NCI-H82 treated with DMSO at 0.1 percent for 48 hours (cell line): ENCODE results near the gene BAD.
"Not testable (repeated sequence)": the region's sequence is repeated elsewhere in the genome, so short reads cannot be mapped to it uniquely, and the experiment has no call there.

Experiments
- DNase-seq: peaks from one replicate; lab custom pipeline; 2025; ENCODE audit not compliant: unreplicated experiment; lab: John Stamatoyannopoulos, UW

BAD gene

DNA sequence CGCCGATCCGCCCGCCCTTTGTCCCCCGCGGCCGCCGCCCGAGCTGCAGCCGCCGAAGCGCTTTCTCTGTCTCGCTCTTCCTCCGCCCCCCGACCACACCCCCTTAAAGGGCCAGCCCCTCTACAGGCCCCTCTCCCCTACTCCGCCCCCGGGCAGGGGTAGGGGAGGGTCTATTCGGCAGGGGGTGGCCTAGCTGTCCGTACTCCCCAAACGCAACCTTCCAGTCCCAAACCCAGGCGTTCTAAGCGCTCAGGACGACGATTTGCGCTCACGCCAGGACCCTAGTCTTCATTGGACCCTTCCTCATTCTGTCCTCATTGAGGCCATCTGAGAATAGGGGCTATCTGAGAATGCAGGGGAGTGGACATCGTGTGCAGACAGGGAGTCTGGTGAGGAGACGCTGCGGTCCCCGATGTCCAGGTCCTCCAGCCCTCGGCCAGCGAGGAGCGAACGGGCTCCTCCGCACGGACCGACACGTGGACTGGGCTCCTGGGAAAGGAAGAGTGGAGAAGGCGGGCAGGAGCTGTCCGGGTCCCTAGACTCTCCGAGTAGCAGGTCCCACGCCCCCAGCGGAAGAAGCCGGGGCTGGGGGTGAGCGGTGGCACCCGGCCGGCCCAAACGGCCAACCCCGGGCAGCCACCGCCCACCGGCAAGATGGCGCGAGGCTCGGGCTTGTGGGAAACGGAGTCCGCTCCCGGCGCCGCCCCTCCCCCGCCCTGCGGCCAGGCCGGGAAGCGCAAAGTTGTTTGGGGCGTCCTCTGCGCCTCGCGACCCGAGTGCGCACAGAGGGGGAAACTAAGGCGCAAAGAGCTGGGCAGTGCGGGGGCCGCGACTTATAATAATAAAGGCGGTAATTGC lies 37.4 kb downstream of the BAD start, which contains the start of gene PPP1R14B:
Gene PPP1R14B (minus strand): TSS at position 73 of the 858 bp plus-strand sequence. CDS start 270 bp downstream, outside the sequence.
- DNase-seq, result peak; percentile 54

DNA sequence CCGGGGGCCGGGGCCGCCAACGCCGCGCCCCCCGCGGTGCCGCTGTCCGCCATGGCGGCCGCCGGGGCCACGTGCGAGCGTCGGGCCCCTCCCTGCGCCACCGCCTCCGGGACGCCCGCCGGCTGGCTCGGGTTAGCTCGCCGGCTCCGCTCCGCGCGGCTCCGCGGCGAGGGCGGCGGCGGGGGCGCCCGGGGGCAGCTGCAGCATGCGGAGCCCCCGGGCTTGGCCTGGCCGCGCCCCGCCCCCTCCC lies 37.9 kb downstream of the BAD start:
- not testable (repeated sequence) for DNase-seq

DNA sequence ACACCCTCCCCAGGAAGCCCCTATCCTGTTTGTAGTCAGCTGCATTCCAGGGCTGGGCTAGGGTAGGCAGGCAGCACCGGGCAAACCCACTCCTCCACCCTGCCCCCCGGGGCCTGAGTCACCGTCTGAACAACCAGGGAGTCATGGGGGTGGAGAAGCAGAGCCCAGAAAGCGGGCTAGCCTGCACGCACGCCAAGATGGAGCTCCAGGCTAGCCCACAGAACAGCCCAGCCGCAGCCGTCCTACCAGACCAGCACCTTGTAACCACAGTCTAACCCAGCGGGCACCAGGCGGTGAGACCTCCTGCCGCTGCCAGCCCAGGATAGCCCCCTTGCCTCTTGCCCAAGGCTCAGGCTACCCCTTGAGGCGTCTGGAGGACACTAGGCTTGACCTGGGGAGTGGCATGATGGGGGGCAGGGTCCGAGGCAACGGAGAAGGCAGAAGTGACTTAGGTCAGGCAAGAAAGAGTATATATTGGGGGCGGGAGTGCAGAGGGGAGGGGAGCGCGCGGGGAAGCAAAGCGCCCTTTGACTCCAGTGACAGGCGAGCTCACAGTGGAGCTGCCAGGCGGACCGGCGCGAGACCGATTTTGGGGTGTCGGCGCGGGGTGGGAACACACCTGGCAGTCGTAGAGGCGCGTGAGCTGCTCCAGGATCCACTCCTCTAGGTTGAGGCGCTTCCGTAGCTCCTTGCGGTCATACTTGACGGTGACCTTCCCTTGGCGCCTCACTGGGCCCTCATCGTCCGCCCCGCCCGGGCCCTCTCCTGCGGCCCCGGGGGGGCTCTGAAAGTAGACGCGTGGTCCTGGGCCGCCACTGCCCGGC lies 38.5 kb downstream of the BAD start:
- DNase-seq, result no peak

DNA sequence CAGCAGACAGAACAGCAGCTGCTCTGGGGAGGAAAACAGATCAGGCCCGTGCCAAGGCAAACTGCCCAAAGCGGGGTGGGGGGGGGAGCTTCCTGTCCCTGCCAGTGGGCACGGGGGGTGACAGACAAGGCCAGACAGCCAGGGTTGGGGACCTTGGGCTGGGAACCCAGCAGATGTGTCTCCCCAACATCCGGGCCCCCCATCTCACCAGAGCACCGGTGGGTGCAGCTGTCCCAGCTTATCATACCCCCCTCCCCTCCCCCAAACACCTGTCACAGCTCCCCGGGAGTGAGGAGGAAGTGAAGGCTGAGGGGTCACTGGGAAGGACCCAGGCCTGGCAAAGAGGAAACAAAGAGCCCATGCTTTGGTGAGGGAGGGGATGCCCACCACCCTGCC lies 39.1 kb downstream of the BAD start:
- no peak for DNase-seq

DNA sequence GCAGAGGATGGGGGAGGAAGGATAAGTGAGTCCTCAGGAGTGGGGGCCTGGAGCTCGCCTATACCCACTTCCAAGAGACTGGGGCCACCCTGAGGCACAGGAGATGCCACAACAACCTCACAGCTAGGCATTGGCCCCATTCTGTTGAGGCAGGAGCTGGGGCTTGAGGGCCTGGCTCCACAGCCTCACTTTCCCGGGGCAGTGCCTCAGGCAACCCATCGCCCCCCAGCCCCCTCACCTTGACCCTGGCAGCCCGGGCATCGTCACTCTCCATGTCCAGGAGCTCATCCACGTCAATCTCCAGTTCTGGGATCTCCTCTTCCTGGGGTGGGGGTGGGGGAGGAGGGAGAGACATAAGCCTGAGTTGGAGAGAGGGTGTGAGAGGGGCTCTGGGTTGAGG lies 39.5 kb downstream of the BAD start:
- DNase-seq, result no peak

DNA sequence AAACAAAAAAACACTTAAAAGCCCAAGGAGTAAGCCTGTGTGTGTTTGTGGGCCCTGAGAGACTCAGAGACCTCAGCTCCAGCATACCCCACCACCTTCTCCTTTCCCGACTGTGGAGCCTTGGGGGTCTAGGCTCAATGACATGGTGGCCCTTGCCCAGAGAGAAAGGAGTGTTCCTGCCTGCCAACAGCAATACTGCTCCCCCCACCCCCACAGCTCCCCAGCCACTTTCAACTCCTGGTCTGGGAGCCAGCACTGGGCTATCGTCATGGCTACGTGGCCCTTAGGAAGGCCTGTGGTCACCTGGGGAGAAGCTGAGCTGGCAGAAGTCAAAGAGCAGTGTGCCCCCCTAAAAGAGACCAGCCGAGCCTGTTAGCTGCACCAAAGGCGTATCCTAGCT lies 40.4 kb downstream of the BAD start:
- no peak for DNase-seq

DNA sequence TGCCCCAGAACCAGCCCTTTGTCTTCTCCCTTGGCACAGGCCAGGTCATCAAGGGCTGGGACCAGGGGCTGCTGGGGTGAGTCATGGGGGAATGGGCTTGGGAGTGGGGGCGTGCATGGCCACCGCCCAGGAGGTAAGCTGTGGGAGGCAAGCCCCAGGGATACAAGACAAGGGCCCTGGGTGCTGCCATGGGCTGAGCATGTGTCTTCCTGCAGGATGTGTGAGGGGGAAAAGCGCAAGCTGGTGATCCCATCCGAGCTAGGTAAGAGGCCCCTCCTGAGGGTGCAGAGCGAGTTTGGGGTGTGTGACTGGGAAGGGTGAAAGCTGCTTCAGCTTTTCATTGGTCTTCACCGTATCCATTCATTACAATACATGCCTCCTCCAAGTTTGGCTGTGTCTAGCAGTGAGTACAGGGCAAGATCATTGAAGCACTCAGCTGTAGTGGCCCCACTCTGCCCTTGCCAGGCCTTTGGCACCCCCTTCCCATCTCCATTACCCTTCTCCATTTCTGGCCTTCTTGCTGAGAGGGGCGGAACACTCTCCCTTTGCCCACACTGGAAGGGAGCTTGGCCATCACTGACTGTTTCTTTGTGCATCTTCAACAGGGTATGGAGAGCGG lies 41.1 kb downstream of the BAD start:
- DNase-seq, result no peak

DNA sequence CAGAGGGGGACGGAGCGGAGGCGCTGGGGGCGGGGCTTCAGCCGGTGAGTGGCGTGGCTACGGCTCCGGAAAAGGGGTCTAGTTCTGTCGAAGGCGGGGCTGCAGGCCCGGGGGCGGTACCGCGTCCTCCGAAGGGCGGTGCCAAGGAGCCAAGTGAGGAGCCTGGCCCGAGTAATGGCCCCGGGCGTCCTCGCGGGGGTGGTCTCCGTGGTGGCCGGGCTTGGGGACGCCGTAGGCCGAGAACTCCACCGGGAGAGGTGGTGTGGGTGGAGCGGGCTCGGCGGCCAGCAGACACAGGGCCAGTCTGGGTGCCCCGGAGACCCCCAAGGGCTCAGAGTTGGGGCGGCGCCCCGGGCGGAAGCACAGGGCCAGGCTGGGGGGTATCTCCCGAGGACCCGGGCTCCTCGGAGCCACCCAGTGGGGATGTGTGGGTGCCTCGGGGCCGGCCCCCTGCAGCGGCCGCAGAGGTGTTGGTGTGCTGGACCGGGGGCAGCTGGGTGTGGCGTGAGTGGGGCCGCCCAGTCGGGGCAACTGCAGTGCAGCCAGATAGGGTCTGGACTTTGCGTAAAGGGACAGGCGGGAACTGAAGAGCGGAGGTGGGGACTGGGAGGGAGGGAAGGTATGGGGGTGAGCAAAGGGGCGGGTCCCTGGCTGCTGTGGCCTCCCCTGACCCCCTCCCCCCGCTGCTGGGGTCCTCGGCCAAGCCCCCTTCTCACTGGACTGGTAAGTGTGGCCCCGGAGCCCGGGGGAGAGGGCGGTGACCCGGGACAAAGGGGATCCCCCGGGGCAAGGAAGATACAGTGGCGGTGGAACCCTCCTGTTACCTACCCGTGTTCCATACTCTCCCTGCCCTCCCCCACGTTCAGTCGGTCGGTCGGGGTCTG lies 42.7 kb downstream of the BAD start:
- DNase-seq, result no peak

DNA sequence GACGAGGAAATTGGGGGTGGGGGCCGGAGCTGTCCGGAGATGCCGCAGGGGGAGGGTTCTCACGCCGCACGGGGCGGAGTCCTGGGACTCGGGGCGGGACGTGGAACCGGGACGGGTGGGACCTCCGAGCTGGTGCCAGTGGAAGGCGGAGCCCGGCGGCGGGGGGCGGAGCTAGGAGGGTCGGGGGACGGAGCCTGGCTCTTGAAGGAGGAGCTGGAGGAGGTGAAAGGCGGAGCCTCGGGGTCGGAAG lies 43.3 kb downstream of the BAD start:
- peak; percentile 93 for DNase-seq

DNA sequence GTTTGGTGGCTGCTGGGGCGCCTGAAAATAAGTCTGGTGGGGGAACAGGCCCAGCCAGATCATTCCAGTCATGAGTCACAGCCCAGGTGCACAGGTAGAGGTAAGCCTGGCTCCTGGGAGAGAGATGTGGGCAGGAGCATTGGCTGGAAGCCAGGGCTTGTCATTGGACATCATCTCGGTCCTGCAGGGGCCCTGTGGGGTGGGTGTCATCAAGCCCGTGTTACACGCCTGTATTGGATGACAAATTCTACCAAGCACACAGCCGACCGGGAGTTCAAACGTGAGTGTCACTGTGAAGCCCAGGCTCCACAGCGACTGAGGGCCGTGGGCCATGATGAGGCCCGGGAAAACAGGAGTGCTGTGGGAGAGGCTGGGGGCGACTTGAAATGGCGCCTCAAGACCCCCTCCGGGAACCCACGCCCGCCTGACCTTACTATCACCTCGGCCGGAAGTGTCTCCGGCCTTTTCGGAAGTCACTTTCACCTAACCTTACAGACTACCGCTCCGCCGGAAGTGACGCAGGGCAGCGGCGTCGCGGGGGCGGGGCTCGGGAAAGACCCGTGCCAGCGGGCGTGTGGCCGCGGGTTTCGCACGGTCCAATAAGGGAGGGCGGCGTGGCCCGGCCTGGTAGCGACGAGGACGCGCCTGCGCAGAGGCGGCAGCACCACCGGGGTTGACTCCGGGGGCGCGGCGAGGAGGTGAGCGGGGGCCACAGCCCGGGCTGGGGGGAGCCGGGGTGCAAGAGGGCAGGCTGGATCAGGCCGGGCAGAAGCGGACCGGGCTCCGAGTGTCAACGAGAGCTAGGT lies 43.8 kb downstream of the BAD start, which contains the start of gene FKBP2:
Gene FKBP2 (plus strand): TSS at position 661 of the 806 bp plus-strand sequence. CDS start 1,293 bp downstream, outside the sequence.
- DNase-seq, result peak; percentile 71

DNA sequence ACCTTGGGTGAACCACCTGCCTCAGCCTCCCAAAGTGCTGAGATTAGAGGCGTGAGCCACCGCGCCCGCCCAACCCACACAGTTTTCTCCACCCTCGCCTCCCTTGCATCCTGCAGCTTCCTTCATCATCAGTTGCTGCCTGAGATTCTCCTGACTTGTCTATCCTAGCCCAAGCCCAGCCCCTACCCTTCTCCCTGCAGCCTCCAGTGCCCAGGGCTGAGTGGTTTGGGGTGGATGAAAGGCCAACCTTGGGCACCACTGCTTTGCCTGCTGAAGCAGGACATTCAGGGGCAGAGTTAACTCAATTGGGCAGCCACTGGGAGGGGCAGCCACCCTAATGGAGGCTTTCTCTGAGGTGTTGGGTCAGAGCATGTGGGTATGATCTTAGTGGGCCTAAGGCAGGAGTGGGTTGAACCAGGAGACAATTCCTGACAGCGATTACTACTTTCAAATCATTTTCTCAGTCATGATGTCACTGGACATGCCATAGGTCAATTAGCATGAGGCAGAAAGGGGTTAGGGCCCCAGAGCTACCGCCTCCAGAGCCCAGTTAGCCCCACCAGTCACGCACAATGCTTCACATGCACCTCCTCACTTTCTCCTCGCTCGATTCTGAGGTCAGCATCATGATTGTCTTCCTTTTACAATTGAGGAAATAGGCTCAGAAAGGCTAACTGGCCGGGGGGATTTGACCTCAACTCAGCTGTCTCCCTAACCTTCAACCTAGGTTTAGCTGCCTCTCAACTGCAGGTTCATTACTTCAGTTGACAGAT lies 44.6 kb downstream of the BAD start:
- no peak for DNase-seq

DNA sequence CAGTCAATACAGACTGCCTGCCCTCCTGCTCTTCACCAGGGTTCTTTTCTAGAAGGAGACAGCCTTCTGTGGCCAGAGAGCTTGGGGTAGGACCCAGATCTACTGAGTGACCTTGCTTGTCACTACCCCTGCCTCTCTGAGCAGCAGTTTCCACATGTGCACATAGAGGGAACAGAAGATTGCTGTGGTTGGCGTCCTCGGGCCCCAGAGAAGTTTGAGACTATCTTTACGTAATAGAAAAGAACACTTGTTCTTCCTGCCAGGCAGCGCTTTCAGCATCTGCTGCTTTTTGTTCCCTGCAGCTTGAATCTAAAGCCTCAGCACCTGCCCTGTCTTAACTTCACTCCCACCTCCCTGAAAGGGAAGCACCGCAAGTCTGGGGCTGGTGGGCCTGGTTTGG lies 45.5 kb downstream of the BAD start:
- no peak for DNase-seq

DNA sequence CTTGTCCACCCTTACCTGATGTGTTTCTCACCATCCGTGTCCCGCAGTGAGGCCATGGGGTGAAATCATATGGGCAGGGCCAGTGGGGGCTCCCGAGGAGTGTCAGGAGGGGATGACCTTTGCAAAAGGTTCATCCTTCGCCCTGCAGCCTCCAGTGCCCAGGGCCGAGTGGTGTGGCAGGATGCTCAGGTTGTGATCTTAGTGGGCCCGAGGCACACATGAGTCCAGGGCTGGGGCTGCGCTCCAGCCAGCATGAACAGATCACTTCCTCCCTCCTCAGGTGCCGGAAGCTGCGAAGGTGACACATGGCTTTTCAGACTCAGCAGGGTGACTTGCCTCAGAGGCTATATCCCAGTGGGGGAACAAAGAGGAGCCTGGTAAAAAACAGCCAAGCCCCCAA lies 46.4 kb downstream of the BAD start:
- DNase-seq, result no peak

DNA sequence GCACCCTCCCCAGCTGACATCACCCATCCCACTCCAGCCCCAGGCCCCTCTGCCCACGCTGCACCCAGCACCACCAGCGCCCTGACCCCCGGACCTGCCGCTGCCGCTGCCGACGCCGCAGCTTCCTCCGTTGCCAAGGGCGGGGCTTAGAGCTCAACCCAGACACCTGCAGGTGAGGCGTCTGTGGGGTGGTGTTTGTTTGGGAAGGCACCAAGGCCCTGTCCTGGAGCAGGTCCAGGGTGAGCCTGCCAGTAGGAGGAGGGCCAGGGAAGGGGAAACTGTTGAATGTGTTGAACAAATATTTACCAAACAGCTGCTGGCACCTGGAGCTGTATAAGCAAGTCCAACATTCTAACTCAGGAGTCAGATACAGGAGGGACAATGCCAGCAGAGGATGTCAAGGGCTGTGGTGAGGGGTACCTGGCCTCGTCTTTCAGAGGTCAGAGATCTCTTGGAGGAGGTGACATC lies 46.9 kb downstream of the BAD start:
- DNase-seq, result no peak

DNA sequence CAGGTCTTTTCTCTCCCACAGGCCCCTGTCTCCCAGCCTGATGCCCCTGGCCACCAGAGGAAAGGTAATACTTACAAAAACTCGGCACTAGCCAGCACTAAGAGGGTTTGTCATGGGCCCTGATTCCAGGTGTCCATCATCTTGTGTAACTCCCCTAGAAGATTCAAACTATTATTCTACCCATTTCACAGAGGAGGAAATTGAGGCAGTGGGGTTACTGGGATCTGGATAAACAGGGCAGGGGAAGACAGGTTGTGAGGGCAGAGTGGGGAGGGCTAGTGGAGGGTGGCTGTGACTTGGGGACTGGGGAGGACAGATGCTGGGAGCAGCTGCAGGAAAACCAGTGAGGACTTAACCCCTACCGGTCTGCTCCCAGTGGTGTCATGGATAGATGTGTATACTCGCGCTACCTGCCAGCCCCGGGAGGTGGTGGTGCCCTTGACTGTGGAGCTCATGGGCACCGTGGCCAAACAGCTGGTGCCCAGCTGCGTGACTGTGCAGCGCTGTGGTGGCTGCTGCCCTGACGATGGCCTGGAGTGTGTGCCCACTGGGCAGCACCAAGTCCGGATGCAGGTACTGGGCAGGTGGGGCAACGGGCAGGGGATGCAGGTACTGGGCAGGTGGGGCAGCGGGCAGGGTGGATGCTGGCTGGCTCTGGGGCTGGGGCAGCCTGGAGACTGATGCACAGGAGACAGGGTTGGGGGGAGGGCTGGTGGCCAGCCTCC lies 48.9 kb downstream of the BAD start:
- no peak for DNase-seq

DNA sequence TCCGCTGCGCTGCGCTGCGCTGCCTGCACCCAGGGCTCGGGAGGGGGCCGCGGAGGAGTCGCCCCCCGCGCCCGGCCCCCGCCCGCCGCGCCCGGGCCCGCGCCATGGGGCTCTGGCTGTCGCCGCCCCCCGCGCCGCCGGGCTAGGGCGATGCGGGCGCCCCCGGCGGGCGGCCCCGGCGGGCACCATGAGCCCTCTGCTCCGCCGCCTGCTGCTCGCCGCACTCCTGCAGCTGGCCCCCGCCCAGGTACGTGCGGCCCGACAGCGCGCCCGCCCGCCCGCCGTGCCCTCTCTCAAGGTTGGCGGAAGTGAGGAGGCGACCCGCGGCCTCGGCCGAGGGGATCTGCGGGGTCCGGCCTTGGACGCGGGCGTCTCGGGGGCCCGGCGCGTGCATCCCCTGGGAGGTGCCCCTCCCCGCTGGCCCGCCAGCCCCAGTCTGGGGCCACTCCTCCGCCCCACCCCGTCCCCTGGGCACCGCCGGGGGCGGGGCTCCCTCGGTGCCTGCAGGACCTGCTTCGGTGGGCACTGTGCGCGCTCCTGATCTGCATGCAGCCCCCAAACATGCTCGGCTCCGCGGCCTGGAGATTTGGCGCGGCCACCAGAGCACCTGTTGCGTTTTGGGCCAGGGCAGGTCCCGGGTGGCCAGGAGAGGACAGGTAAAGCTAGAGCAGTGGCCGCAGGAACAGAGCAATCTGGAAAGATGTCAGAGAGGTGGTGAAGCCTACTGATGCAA lies 49.7 kb downstream of the BAD start:
- no peak for DNase-seq

DNA sequence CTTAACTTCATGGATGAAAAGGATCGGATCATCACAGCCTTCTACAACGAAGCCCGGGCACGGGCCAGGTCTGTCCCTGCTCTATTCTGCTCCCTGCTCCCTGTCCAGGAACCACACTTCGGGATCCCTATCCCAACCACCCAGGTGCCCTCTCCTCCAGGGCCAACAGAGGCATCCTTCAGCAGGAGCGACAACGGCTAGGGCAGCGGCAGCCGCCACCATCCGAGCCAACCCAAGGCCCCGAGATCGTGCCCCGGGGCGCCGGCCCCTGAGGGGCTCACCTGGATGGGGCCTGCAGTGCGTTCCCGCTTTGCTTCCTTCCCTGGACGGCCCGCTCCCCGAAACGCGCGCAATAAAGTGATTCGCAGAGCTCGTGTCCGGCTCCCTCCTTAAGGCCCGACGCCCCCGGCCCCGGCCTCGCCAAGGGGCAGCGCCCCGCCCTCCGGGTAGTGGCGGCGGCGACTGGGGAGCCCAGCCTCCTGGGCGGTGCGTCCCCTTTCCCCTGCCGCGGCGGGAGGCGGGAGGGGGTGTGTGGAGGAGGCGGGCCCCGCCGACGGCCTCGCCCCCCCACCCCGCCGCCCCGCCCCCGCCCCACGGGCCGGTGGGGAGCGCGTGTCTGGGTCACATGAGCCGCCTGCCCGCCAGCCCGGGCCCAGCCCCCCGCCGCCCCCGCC lies 50.4 kb downstream of the BAD start, which contains the start of gene VEGFB:
Gene VEGFB (plus strand): TSS at position 672 of the 674 bp plus-strand sequence. CDS start 250 bp downstream, outside the sequence.
- DNase-seq, result peak; percentile 9
